H7 (cell line): Measurements from ENCODE around the gene VSTM2B. TPM values are rescaled to one million over a fixed set of nuclear protein-coding genes. Genes with fewer than 3 reads are reported as not detected.

Source experiments
- DNase-seq: peaks from one replicate; pipeline ENCODE4 v3.0.0; 2012
- H3K27me3 ChIP-seq: 2 replicates; pipeline ENCODE4 v1.6.0; 2011; ENCODE audit warnings: mild to moderate bottlenecking, low read length; ENCODE audit not compliant: control insufficient read depth, insufficient read depth
- H3K36me3 ChIP-seq: replicated peaks from 2 replicates; pipeline ENCODE4 v1.5.1; 2011; ENCODE audit warnings: low read length; ENCODE audit not compliant: control insufficient read depth, insufficient read depth
- H3K4me3 ChIP-seq: 2 replicates; pipeline ENCODE4 v1.5.1; 2011; ENCODE audit warnings: low read depth, mild to moderate bottlenecking, control low read depth, low read length, moderate library complexity; ENCODE audit not compliant: insufficient read depth
- total RNA-seq: library from RNA; depleted of rRNA; stranded (reverse); fragments of >200 nt; shearing (Covaris generic); gene quantifications from 2 replicates; pipeline ENCODE4 v1.2.3, GENCODE V29; 2014

Gene VSTM2B
- total RNA-seq, 1 experiment from 2014 or later, result 0.48 TPM

DNA sequence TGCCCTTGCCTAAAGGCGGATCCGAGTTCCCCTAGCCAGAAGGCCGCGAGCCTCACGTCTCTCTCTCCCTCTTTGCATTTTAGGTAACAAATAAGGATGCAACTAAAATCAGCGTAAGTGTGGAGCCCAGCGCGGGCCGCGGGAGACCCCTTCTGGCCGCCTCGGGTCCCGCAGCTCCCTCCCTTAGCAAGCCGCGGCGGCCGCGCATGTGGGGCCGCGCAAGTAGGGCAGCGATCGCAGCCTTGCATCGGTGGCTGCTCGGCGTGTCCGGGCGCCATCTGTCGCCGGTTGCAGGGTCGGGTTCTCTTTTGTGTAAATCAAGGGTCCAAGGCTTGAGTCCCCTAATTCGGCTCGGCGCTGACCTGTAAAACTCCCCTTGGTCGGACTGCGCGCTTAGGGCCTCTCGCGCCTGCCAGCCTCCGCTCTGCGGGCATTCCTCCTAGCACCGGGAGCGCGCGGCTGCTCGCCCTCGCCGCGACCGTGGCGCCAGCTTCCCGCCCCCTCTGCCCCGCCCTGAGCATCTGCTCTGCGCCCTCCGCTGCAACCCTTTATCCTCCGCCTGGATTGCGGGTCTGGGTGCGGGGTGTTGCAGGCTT lies 2.7 kb downstream of the VSTM2B start:
- peak; percentile 95 for DNase-seq
- Histone ChIP-seq H3K27me3 (peaks cover 82% of the 10 kb centered on the region), H3K4me3 (peak overlapping the region; percentile 47), H3K36me3 (no peaks in the 10 kb centered on the region)

DNA sequence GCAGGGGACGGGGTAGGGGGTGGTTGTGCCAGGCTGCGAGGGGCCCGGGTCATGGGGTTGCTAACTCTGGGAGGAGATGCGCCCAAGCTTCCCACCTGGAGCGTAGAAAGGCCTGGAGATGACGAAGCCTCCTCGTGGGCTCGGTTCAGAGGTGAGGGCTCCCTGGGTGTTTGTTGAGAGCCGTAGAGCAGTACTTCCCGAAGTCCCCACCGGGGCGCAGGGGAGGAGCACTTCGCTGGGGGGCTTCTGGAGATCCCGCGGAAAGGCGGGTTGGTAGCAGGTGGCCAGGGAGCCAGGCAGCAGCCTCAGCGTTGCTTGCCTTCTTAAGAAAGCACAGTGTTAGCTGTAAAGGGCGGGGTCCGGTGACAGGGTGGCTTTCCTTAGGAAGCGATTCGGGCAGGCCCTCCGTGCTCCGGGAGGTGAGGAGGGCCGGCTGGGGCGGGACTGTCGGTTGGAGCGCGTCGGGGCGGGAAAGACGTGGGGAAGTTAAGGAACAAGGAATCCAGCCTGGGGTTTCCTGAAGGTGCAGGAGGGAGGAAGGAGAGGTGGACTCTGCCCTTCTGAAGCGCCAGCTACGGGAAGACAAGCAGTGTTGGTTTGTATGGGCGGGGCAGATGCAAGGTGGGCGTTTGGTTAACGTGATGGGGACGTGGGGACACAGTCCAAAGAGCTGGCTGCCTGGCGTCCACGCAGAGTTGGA lies 3.3 kb downstream of the VSTM2B start:
- peak overlapping the region; percentile 47 for H3K4me3 ChIP-seq
- peak; percentile 86 for DNase-seq
- peaks cover 76% of the 10 kb centered on the region for H3K27me3 ChIP-seq
- no peaks in the 10 kb centered on the region for H3K36me3 ChIP-seq

DNA sequence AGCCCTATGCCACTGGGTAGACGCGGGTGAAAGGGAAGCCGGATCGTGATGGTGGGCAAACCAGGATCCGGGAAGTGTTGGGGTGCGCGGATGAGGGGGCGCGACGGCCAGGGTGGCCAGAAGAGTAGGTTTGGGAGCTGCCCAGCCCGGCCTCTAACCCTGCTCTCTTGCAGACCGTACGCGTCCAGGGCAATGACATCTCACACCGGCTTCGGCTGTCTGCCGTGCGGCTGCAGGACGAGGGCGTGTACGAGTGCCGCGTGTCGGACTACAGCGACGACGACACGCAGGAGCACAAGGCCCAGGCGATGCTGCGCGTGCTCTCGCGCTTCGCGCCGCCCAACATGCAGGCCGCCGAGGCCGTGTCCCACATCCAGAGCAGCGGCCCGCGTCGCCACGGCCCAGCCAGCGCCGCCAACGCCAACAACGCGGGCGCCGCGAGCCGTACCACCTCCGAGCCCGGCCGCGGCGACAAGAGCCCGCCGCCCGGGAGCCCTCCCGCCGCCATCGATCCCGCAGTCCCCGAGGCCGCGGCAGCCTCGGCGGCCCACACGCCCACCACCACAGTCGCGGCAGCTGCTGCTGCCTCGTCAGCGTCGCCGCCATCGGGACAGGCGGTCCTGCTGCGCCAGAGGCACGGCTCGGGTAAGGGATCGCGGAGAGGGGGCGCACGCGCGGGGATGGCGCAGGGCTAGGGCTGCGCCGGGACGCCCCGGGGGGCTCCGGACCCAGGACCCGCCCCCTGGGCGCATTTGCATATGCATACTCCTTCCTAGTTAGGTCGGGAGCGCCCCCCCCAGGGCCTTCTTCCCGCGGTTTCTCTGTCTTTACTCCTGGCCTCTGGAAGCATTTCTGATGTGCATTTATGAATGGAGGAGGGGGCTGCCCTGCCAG lies 4.1 kb downstream of the VSTM2B start:
- peaks cover 68% of the 10 kb centered on the region for H3K27me3 ChIP-seq
- peak overlapping the region; percentile 47 for H3K4me3 ChIP-seq
- peak; percentile 95 for DNase-seq
- no peaks in the 10 kb centered on the region for H3K36me3 ChIP-seq

DNA sequence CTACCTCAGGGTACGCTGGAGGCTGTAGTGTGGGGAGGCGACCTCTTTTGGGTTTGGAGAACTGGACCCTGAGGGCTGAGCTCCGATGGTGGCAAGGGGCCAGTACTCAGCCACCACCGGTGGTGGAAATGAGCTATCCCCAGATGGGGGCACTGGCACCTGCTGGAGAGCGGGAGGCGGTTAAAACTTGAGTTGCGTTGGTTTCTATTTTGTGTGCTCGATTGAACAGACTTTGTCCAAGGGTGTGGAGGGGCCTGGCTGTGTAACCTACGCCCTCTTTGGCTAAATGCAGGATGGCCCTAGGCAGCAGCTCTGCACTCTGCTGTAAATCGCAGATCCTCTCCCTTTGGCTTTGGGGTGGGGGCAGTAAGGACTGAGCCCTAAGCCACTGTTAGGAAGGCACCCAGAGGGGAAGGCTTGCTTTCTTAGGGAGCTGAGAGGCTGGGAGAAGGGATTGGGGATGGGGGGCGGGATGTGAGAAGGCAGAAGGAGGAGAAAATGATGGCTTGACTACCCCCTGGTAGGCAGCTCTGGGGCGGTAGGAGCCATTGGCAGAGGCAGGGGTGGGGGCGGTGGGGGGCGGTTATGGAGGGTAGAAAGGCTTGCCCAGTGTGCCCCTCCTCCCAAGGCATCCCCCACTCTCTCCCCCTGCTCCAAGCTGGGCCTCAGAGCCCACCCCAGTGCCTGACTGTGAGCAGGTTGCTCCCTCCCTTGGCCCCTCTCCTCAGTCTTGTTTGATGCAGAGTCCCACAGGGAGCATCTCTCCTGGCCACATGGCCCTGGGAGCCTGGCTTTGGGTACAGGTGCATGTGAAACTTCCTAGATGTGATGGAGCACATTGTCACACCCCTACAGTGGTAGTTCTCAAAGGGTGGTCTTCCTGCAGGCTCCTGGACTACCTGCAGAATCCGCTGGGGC lies 5.0 kb downstream of the VSTM2B start:
- DNase-seq, result peak; percentile 81
- Histone ChIP-seq H3K36me3 (no peaks in the 10 kb centered on the region), H3K4me3 (peak overlapping the region; percentile 47), H3K27me3 (peaks cover 60% of the 10 kb centered on the region)

DNA sequence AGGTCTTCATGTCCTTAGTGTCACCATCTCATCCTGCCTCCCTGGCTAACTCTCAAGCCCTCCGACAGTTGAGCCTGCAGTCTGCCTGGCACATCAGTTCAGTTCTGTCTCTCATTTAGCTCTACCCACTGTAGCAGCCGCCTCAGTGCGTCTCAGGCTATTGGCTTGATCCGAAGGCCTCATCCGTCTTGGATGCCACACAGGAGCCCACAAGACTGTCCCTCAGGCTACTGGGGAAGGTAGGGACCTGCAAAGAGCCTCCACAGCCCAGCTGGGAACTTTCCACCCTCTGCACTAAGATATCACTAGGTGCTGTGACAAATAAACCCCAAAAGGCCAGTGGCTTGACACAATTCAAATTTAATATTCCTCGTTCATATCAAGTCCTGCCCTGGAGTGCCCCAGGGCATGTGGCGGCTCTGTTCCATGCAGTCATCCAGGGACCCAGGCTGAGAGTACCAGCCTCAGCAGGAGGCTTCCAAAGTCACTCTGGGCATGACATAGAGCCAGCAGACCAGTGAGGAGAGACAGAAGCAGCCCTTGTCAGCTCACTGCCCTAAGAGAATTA lies 5.7 kb downstream of the VSTM2B start:
- Histone ChIP-seq H3K4me3 (no peak overlapping the region), H3K27me3 (peaks cover 53% of the 10 kb centered on the region)
- no peak for DNase-seq

DNA sequence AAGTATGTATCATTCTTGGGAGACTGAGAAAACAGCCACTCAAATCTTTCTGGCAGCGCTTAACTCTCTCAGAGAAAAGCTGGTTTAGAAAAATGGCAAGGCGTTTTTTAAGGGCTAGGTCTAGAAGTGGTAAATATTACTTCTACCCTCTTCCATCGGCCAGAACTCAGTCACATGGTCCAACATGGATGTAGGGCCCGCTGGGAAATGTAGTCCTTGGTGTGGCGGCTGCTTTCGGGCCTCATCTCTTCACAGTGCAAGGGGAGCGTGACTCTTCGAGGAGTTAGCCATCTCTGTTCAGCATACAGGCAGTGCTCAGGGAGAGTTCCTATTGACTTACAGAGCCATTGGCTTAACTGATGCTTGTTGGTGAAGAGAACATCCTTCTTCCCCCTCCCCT lies 6.3 kb downstream of the VSTM2B start:
- Histone ChIP-seq H3K36me3 (no peaks in the 10 kb centered on the region), H3K4me3 (no peak overlapping the region), H3K27me3 (peaks cover 48% of the 10 kb centered on the region)
- DNase-seq, result peak; percentile 65

More for the DNA sequence above, 5.7 kb downstream of the VSTM2B start:
- H3K36me3 ChIP-seq, result no peaks in the 10 kb centered on the region

DNA sequence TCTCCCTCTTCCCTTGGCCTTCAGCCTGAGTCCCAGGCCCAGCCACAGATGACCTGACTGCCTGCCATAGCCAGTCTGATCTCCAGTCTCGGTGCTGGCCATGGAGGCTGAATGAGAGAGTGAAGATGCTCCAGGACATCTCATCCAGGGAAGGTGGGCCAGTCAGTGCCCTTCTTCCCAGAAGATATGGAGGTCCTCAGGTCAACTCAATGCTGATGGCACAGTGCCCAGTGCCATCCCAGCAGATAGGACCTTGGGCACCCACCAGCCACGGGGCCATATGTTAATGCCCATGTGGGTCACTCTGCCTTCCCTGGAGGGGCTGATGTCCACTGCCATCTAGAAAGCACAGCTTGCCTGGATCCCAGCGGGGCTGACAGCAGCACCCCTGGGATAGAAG lies 7.2 kb downstream of the VSTM2B start:
- DNase-seq, result no peak
- peaks cover 39% of the 10 kb centered on the region for H3K27me3 ChIP-seq
- H3K4me3 ChIP-seq, result no peak overlapping the region
- no peaks in the 10 kb centered on the region for H3K36me3 ChIP-seq

DNA sequence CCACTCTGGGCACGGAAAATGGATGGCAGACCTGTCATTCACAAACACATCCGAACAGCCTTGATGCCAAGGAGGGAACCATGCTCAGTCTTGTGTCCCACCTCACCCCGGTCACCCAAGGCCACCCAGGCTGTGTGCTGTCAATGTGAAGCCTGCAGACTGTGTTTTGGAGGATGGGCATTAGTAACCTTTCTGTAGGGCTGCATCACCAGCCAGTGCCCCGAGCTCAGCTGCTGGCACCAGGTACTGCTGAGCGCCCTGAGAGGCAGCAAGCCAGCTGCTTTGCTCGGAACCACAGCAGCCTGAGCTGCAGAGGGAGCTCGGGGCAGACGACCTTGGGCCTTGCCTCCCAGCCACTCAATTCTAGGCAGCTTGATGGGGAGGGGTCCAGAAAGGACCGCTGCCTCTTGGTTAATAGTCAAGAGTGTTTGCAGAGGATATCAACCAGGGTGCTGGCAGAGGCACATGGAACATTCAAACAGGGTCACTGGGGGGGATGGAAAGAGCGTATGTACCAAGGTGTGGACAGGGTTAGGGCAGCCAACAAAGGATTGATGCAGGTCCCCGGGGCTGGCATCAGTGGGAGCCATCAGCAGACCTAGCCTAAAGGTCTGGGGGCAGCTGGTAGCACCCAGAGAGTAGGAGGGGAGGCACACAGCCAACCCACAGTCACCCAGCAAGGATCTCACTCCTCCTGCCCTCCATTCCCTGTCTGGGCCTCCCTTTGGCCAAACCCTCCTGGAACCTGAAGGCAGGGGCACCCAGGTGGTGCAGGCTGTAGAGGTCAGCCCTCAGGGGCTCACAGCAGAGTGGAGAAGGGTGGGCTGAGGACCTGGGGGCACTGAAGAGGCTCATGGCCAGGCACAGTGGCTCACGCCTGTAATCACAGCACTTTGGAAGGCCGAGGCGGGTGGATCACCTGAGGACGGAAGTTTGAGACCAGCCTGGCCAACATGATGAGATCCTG lies 8.1 kb downstream of the VSTM2B start:
- Histone ChIP-seq H3K4me3 (no peak overlapping the region), H3K27me3 (peaks cover 31% of the 10 kb centered on the region), H3K36me3 (no peaks in the 10 kb centered on the region)
- no peak for DNase-seq

DNA sequence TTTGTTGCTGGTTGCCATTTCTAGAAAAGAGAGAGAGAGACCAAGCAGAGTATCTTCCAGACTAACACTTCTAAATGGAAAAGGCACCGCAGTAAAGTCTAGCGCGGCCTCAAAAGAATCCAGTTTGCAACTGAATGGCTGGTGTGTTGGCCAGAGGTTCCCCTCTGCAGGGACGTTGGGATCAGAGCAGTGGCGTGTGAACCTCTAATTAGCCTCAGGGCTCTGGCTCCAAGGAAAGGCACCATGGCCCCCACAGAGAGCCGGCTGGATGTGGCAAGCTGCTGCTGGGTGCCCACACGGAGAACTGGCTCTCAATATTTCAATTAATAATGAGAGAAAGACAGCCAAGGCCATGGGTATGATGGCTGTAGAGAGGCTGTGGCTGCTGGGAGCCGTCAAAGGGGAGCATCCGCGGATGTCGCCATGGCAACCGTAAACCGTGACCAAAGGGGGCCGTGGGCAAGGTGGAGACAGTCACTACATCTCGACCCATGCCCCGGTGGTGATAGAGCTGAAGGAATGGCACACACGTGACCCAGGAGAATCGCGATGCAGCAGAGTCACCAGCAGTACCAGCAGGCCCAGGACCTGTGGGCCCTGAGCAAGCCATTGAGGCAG lies 9.5 kb downstream of the VSTM2B start:
- no peak overlapping the region for H3K4me3 ChIP-seq
- peaks cover 16% of the 10 kb centered on the region for H3K27me3 ChIP-seq
- no peak for DNase-seq
- no peaks in the 10 kb centered on the region for H3K36me3 ChIP-seq

DNA sequence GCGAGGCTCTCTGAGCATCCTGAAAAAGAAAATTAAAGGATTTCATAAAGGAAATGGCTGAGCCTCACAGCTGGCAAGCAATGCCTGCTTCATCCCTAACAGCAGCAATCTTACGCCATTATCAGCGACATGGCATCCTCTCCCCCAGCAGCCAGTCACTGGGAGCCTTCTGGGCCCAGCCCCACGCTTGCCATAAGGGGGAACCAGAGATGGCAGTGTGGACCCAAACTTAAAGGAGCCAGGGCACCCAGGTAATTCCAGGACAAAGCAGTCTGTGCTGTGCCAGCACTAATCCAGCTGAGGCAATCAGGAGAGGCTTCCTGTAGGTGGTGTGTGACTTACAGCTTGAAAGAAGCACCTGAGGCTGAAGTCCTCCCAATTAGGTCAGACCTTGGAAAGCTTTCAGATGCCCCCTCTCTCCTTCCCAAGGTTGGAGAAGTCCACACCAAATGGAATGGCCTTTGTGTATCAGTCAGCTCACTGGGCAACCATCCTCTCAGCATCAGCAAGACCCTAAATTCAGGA lies 10.3 kb downstream of the VSTM2B start:
- Histone ChIP-seq H3K4me3 (no peak overlapping the region), H3K27me3 (peaks cover 10% of the 10 kb centered on the region), H3K36me3 (no peaks in the 10 kb centered on the region)
- no peak for DNase-seq

DNA sequence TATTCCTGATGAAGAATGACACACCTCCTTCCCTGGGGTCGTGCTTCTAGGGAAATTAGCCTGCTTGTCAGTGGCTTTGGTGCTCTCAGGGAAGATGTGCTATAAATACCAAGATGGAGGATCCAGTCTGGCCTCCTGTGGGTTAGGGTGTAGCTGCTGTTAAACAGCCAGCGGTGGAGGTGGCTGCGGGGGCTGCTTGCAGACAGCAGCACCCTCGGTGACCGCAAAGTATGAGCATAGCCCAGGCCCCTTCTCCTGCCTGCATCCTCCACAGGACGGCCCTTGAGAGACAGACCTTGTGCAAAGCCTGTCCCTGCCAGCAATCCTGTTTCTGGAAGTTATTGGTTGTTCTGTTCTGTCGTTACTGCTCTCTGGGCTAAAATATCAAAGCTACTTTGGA lies 11.4 kb downstream of the VSTM2B start:
- Histone ChIP-seq H3K27me3 (peaks cover 2% of the 10 kb centered on the region; the same call in 1 of the 2 replicates), H3K36me3 (no peaks in the 10 kb centered on the region), H3K4me3 (no peak overlapping the region)
- DNase-seq, result no peak

DNA sequence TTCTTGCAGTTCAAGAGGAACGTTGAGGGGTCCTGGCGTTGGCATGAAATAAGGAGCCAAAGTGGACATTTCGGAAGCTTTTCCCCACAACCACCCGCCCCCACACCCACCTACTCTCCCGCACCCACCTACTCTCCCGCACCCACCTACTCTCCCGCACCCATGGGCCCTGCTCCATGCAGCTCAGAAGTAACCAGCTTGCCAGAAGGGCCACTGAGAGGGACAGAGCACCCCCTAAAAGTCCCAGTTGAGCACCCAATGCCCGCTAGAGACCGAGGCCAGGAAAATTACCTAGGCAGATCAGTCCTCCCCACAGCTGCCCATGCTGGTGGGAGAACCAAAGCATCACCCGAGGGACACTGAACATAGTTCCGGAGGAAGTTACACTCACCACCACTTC lies 11.8 kb downstream of the VSTM2B start:
- Histone ChIP-seq H3K27me3 (no peaks in the 10 kb centered on the region), H3K4me3 (no peak overlapping the region), H3K36me3 (no peaks in the 10 kb centered on the region)
- DNase-seq, result no peak
